HepG2 (cell line): Measurements from ENCODE around the gene PRMT7. TPM values are rescaled to one million over a fixed set of nuclear protein-coding genes. Genes with fewer than 3 reads are reported as not detected.

Experiments
- ATAC-seq: fragments of 200-7000 bp; cut with Tn5 transposase; 3 replicates; pipeline ENCODE4 v1.9.1; 2020; ENCODE audit warnings: mild to moderate bottlenecking, moderate library complexity
- BruUV-seq: library from RNA; stranded (reverse); fragments of 400-500 nt; replicated peaks from 2 replicates; lab custom pipeline; 2021; lab: Mats Ljungman, UMichigan
- CTCF ChIA-PET: fragments of 300-600 bp; formaldehyde crosslinking; extraction: SDS; loops from one replicate; lab custom pipeline; 2021; ENCODE audit warnings: low total read pairs, inconsistent platforms, low intra/inter-chr PET ratio; lab: Yijun Ruan, JAX
- POLR2A ChIA-PET: fragments of 350-600 bp; sonication (Branson Sonifier 250); formaldehyde crosslinking; loops from one replicate; lab custom pipeline; 2020; ENCODE audit warnings: antibody characterized with exemption, inconsistent platforms; lab: Yijun Ruan, JAX
- DNase-seq: peaks from one replicate; pipeline ENCODE4 v3.0.0-alpha.2; 2015; ENCODE audit warnings: low spot score
- FAIRE-seq: peaks from 3 replicates; lab custom pipeline; 2011; peaks lifted over from hg19 to GRCh38; lab: Jason Lieb, UNC
- H2AFZ ChIP-seq: one replicate; pipeline ENCODE4 v1.6.1; 2011; ENCODE audit warnings: low read length, inconsistent platforms
- H3K27ac ChIP-seq: fragments of 300-600 bp; 3 replicates; pipeline ENCODE4 v1.8.0; 2011; ENCODE audit warnings: mixed run types, mild to moderate bottlenecking, mixed read lengths, low read length, inconsistent platforms; ENCODE audit not compliant: insufficient read depth; ENCODE audit errors: extremely low read length
- H3K27me3 ChIP-seq, 2 experiments: fragments of 200-600 bp in 1 of 2; 2 replicates in 1 of 2; 3 replicates in 1 of 2; pipeline versions ENCODE4 v1.6.0 to v1.8.0; 2011; ENCODE audit warnings: low read length in 2 of 2, mild to moderate bottlenecking in 2 of 2, moderate library complexity in 2 of 2, inconsistent platforms in 1 of 2; ENCODE audit not compliant: insufficient read depth in 2 of 2, control insufficient read depth in 1 of 2
- H3K36me3 ChIP-seq, 2 experiments: fragments of 200-600 bp in 1 of 2; replicated peaks in 1 of 2; 2 replicates in 1 of 2; 3 replicates in 1 of 2; pipeline versions ENCODE4 v1.5.1 to v1.8.0; 2011; ENCODE audit warnings: low read length in 2 of 2, inconsistent platforms in 1 of 2; ENCODE audit not compliant: insufficient read depth in 2 of 2, control insufficient read depth in 1 of 2
- H3K4me1 ChIP-seq: 2 replicates; pipeline ENCODE4 v1.5.1; 2012; ENCODE audit warnings: low read length, inconsistent platforms; ENCODE audit not compliant: insufficient read depth
- H3K4me2 ChIP-seq: 2 replicates; pipeline ENCODE4 v1.6.0; 2011; ENCODE audit warnings: low read depth, low read length, inconsistent platforms
- H3K4me3 ChIP-seq, 3 experiments: fragments of 200-600 bp in 1 of 3; sonication (generic), shearing (Covaris generic) in 1 of 3; replicated peaks in 1 of 3; 2 replicates each; pipeline ENCODE4 v1.5.1; 2011 to 2016; ENCODE audit warnings: low read length in 3 of 3, inconsistent platforms in 2 of 3, low read depth in 2 of 3, mild to moderate bottlenecking in 2 of 3, control low read depth in 1 of 3, mixed read lengths in 1 of 3; ENCODE audit not compliant: insufficient read depth in 1 of 3
- H3K79me2 ChIP-seq: one replicate; pipeline ENCODE4 v1.6.1; 2011; ENCODE audit warnings: low read length, inconsistent platforms; ENCODE audit not compliant: insufficient read depth
- H3K9ac ChIP-seq: 2 replicates; pipeline ENCODE4 v1.6.0; 2011; ENCODE audit warnings: mild to moderate bottlenecking, low read depth, low read length, inconsistent platforms; ENCODE audit not compliant: insufficient read depth
- H3K9me3 ChIP-seq: 2 replicates; pipeline ENCODE4 v1.5.1; 2012; ENCODE audit warnings: mild to moderate bottlenecking, low read length
- H4K20me1 ChIP-seq: 2 replicates; pipeline ENCODE4 v1.6.0; 2011; ENCODE audit warnings: inconsistent platforms, mild to moderate bottlenecking, low read length, moderate library complexity; ENCODE audit not compliant: insufficient read depth
- GMEB1 ChIP-seq: sonication (generic); formaldehyde crosslinking; IDR thresholded peaks from 2 replicates; pipeline ENCODE4 v1.5.1; 2020; ENCODE audit warnings: missing genetic modification reagents, mild to moderate bottlenecking, borderline replicate concordance
- HNRNPK ChIP-seq: fragments of 200-400 bp; formaldehyde crosslinking; IDR thresholded peaks from 2 replicates; pipeline ENCODE4 v1.6.1; 2018; ENCODE audit warnings: low read length, low read depth, moderate library complexity, mild to moderate bottlenecking; ENCODE audit not compliant: poor library complexity, severe bottlenecking
- PHF20 ChIP-seq: sonication (generic); formaldehyde crosslinking; IDR thresholded peaks from 2 replicates; pipeline ENCODE4 v1.5.0; 2020; ENCODE audit warnings: mild to moderate bottlenecking, missing genetic modification reagents
- TRAFD1 ChIP-seq: sonication (generic); formaldehyde crosslinking; IDR thresholded peaks from 2 replicates; pipeline ENCODE4 v1.5.1; 2020; ENCODE audit warnings: missing genetic modification reagents, mild to moderate bottlenecking, borderline replicate concordance
- TSC22D2 ChIP-seq: sonication (generic); formaldehyde crosslinking; IDR thresholded peaks from 2 replicates; pipeline ENCODE4 v1.5.1; 2020; ENCODE audit warnings: missing genetic modification reagents, mild to moderate bottlenecking, borderline replicate concordance
- ZNF468 ChIP-seq: sonication (generic); formaldehyde crosslinking; IDR thresholded peaks from 2 replicates; pipeline ENCODE4 v1.8.0; 2022; ENCODE audit warnings: mild to moderate bottlenecking, moderate library complexity, missing genetic modification reagents
- WGBS: methylation state at CpG from one replicate; pipeline ENCODE4 v1.1.6; 2017; ENCODE audit warnings: low lambda C conversion rate; 5-methylcytosine and 5-hydroxymethylcytosine counted together
- in situ Hi-C: cut with HindIII; loops from 2 replicates; pipeline ENCODE4 v1.10.0; 2017; ENCODE audit warnings: low pct_unique_long_range_greater_than_20kb; ENCODE audit not compliant: extremely low pct_ligation_motif_present
- intact Hi-C: fragments of 100-400 bp; cut with micrococcal nuclease; formaldehyde crosslinking; loops from one replicate; pipeline ENCODE4 v1.10.0; 2022; ENCODE audit not compliant: unreplicated experiment
- polyA plus RNA-seq, 8 experiments: library from polyadenylated mRNA; depleted of rRNA in 3 of 8; stranded (reverse) in 7 of 8; unstranded in 1 of 8; fragments of >200 nt; fragmentation: Illumina TruSeq in 4 of 8; extraction: Trizol in 4 of 8; gene quantifications; 2 replicates each; pipeline versions ENCODE4 v1.2.1 to v1.2.3, GENCODE V29; 2011 to 2016; ENCODE audit warnings: low read depth in 4 of 8, missing spikeins in 1 of 8, mixed read lengths in 1 of 8; ENCODE audit not compliant: insufficient read depth in 1 of 8
- total RNA-seq, 5 experiments: library from RNA; depleted of rRNA; stranded (reverse); fragments of >200 nt; fragmentation: Illumina TruSeq; extraction: Trizol; gene quantifications; 2 replicates each; pipeline ENCODE4 v1.2.3, GENCODE V29; 2016; ENCODE audit warnings: low read depth in 1 of 5

PRMT7 gene
- total and polyA plus RNA-seq, 2 of the 13 experiments (the other 11 are each of a cell fraction or from before 2014, with no cell fraction given) = 47.5 to 55.0 TPM

GRCh38 chr16:68345351-68345810 is 34.6 kb downstream of the PRMT7 start:
- no peak overlapping the region for H3K4me2 ChIP-seq
- ChIA-PET CTCF (no interaction called here), POLR2A (no interaction called here)
- no peaks in the 10 kb centered on the region for H3K4me1 ChIP-seq
- peaks cover 44 to 92% of the 10 kb centered on the region in 2 experiments for H3K36me3 ChIP-seq
- intact Hi-C loops = no loop called here
- FAIRE-seq = no peak
- no peaks in the 10 kb centered on the region for H3K9me3 ChIP-seq
- no peak overlapping the region for H3K9ac ChIP-seq
- TF ChIP-seq PHF20 = no peak
- TF ChIP-seq GMEB1 = no peak
- TF ChIP-seq TRAFD1 (CRISPR knock-in tag) = no peak
- TF ChIP-seq ZNF468 (CRISPR knock-in tag) = no peak
- no peak for TF ChIP-seq TSC22D2
- TF ChIP-seq HNRNPK = no peak
- in situ Hi-C loops = no loop called here
- no peaks in the 10 kb centered on the region for H4K20me1 ChIP-seq
- no peak overlapping the region for H3K4me3 ChIP-seq
- WGBS = 95% methylated on average over 11 of the region's 11 CpGs
- H3K27me3 ChIP-seq = no peaks in the 10 kb centered on the region
- no peak overlapping the region for H3K27ac ChIP-seq
- H3K79me2 ChIP-seq = no peaks in the 10 kb centered on the region
- H2AFZ ChIP-seq = no peak overlapping the region
- no peak for DNase-seq
- ATAC-seq = no peak
- no TSS peak for BruUV-seq
